Neural cell (in vitro differentiated cells): ENCODE data around the gene KEL. TPM values are rescaled to one million over a fixed set of nuclear protein-coding genes. Genes with fewer than 3 reads are reported as not detected.

Experiments used
- H2AFZ ChIP-seq: fragments of 200-600, 300-800 bp; sonication (generic), shearing (Covaris generic); 2 replicates; pipeline ENCODE4 v1.6.0; 2014; ENCODE audit warnings: low read depth, mild to moderate bottlenecking, antibody characterized with exemption, low read length, moderate library complexity
- H3F3A ChIP-seq: fragments of 200-600 bp; shearing (Covaris generic); 2 replicates; pipeline ENCODE4 v1.6.1; 2016; ENCODE audit warnings: mild to moderate bottlenecking, moderate library complexity, mixed read lengths, antibody characterized with exemption, low read length; ENCODE audit not compliant: insufficient read depth, poor library complexity, severe bottlenecking
- H3K27ac ChIP-seq: fragments of 200-600, 300-800 bp; sonication (generic), shearing (Covaris generic); 2 replicates; pipeline ENCODE4 v1.5.1; 2014; ENCODE audit warnings: mild to moderate bottlenecking, low read length, moderate library complexity
- H3K27me3 ChIP-seq: fragments of 300-800, 200-600 bp; sonication (generic), shearing (Covaris generic); 2 replicates; pipeline ENCODE4 v1.6.0; 2014; ENCODE audit warnings: mild to moderate bottlenecking, low read depth, low read length, moderate library complexity; ENCODE audit not compliant: insufficient read depth
- H3K36me3 ChIP-seq: fragments of 300-800, 200-600 bp; sonication (generic), shearing (Covaris generic); 2 replicates; pipeline ENCODE4 v1.5.1; 2014; ENCODE audit warnings: mild to moderate bottlenecking, antibody characterized with exemption, low read length, moderate library complexity; ENCODE audit not compliant: insufficient read depth
- H3K4me2 ChIP-seq: fragments of 300-800, 200-600 bp; sonication (generic), shearing (Covaris generic); 2 replicates; pipeline ENCODE4 v1.6.0; 2014; ENCODE audit warnings: mild to moderate bottlenecking, low read length
- H3K4me3 ChIP-seq: fragments of 300-800, 200-600 bp; sonication (generic), shearing (Covaris generic); 2 replicates; pipeline ENCODE4 v1.5.1; 2014; ENCODE audit warnings: mild to moderate bottlenecking, low read length, moderate library complexity
- H3K79me2 ChIP-seq: fragments of 200-600 bp; shearing (Covaris generic); replicated peaks from 2 replicates; pipeline ENCODE4 v1.6.0; 2014; ENCODE audit warnings: mild to moderate bottlenecking, low read length, moderate library complexity; ENCODE audit not compliant: insufficient read depth
- H3K9ac ChIP-seq: fragments of 300-800, 200-600 bp; sonication (generic), shearing (Covaris generic); 2 replicates; pipeline ENCODE4 v1.6.1; 2016; ENCODE audit warnings: mild to moderate bottlenecking, low read length, mixed read lengths
- H3K9me2 ChIP-seq: fragments of 200-600 bp; shearing (Covaris generic); 2 replicates; pipeline ENCODE4 v1.6.1; 2016; ENCODE audit warnings: mild to moderate bottlenecking, low read length, mixed read lengths; ENCODE audit not compliant: insufficient read depth
- H3K9me3 ChIP-seq: fragments of 200-600, 300-800 bp; sonication (generic), shearing (Covaris generic); 2 replicates; pipeline ENCODE4 v1.6.1; 2016; ENCODE audit warnings: mild to moderate bottlenecking, mixed run types, low read length, moderate library complexity, mixed read lengths
- H4K20me1 ChIP-seq: fragments of 200-600 bp; shearing (Covaris generic); 2 replicates; pipeline ENCODE4 v1.6.1; 2016; ENCODE audit warnings: mild to moderate bottlenecking, mixed run types; ENCODE audit not compliant: insufficient read depth
- EP300 ChIP-seq: fragments of 450-650 bp; conservative IDR thresholded peaks from 2 replicates; pipeline ENCODE4 v1.6.1; 2014; ENCODE audit warnings: antibody characterized with exemption, mild to moderate bottlenecking, moderate library complexity; ENCODE audit not compliant: poor library complexity, severe bottlenecking
- EZH2 ChIP-seq: fragments of 200-600, 300-800 bp; shearing (Covaris generic), sonication (generic); IDR thresholded peaks from 2 replicates; pipeline ENCODE4 v1.6.1; 2014; ENCODE audit warnings: antibody characterized with exemption, low read length, borderline replicate concordance, mild to moderate bottlenecking; ENCODE audit not compliant: insufficient read depth, poor library complexity, severe bottlenecking
- MXI1 ChIP-seq: fragments of 450-650 bp; conservative IDR thresholded peaks from 2 replicates; pipeline ENCODE4 v1.6.1; 2014; ENCODE audit warnings: antibody characterized with exemption, mild to moderate bottlenecking; ENCODE audit not compliant: poor library complexity, severe bottlenecking
- POLR2AphosphoS5 ChIP-seq: IDR thresholded peaks from 2 replicates; pipeline ENCODE4 v1.6.1; 2012
- RAD21 ChIP-seq: fragments of 450-650 bp; conservative IDR thresholded peaks from 2 replicates; pipeline ENCODE4 v1.6.1; 2014; ENCODE audit warnings: antibody characterized with exemption, mild to moderate bottlenecking, moderate library complexity
- REST ChIP-seq: IDR thresholded peaks from 2 replicates; pipeline ENCODE4 v1.6.1; 2012; ENCODE audit warnings: borderline replicate concordance
- SMC3 ChIP-seq: fragments of 450-650 bp; conservative IDR thresholded peaks from 2 replicates; pipeline ENCODE4 v1.6.1; 2014; ENCODE audit warnings: antibody characterized with exemption, mild to moderate bottlenecking, moderate library complexity; ENCODE audit not compliant: poor library complexity
- TAF1 ChIP-seq: IDR thresholded peaks from 2 replicates; pipeline ENCODE4 v1.6.1; 2012; ENCODE audit warnings: low read depth
- polyA plus RNA-seq: library from polyadenylated mRNA; depleted of rRNA; stranded (reverse); fragments of >200 nt; gene quantifications from 2 replicates; pipeline ENCODE4 v1.2.3, GENCODE V29; 2014
- TF ChIP-seq, protein P1 (sequence below): fragments of 450-650 bp; IDR thresholded peaks from 2 replicates; pipeline ENCODE4 v1.5.1; 2014; ENCODE audit warnings: antibody characterized with exemption, mild to moderate bottlenecking, moderate library complexity; ENCODE audit not compliant: poor library complexity, severe bottlenecking

Gene KEL
- polyA plus RNA-seq, 1 donor from 2014 or later = 2.2 TPM

- Histone ChIP-seq H3K9me3 (no peaks in the 10 kb centered on the region), H3K9ac (no peak overlapping the region), H3K79me2 (no peaks in the 10 kb centered on the region), H3K27me3 (no peaks in the 10 kb centered on the region), H3K9me2 (no peaks in the 10 kb centered on the region), H3F3A (no peaks in the 10 kb centered on the region), H3K27ac (no peak overlapping the region), H2AFZ (no peak overlapping the region), H3K4me2 (no peak overlapping the region), H3K36me3 (no peaks in the 10 kb centered on the region), H3K4me3 (no peak overlapping the region), H4K20me1 (no peaks in the 10 kb centered on the region)
- TF ChIP-seq TAF1 (no peak), MXI1 (no peak), RAD21 (no peak), EP300 (no peak), EZH2 (no peak), SMC3 (no peak), POLR2AphosphoS5 (no peak), REST (no peak)
- TF ChIP-seq, protein P1, sequence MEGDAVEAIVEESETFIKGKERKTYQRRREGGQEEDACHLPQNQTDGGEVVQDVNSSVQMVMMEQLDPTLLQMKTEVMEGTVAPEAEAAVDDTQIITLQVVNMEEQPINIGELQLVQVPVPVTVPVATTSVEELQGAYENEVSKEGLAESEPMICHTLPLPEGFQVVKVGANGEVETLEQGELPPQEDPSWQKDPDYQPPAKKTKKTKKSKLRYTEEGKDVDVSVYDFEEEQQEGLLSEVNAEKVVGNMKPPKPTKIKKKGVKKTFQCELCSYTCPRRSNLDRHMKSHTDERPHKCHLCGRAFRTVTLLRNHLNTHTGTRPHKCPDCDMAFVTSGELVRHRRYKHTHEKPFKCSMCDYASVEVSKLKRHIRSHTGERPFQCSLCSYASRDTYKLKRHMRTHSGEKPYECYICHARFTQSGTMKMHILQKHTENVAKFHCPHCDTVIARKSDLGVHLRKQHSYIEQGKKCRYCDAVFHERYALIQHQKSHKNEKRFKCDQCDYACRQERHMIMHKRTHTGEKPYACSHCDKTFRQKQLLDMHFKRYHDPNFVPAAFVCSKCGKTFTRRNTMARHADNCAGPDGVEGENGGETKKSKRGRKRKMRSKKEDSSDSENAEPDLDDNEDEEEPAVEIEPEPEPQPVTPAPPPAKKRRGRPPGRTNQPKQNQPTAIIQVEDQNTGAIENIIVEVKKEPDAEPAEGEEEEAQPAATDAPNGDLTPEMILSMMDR = no peak
Observed at GRCh38 chr7:142915315-142915714, 46.8 kb downstream of the KEL start.

DNA sequence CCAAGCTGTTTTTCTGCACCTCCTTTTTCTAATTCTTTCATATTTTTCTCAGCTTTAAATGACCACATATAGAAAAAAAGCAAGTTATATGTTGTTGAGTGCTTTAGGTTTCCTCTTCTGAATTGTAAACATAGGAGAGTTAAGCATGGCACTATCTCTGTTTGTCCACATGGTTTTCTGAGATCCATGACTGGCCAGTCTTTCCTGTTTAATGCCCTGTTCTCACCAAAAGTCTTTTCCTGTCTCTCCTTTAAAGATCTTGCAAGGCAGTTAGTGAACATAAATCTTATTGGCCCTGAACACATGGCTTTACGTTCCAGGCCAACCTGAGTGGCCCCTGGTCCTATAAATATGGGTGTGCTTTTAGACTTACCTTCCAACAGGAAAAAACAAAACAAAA is 48.0 kb downstream of the KEL start:
- Histone ChIP-seq H3K27me3 (no peaks in the 10 kb centered on the region), H3K36me3 (no peaks in the 10 kb centered on the region), H4K20me1 (no peaks in the 10 kb centered on the region), H3K9me2 (no peaks in the 10 kb centered on the region), H3K9ac (no peak overlapping the region), H3K4me2 (no peak overlapping the region), H3F3A (no peaks in the 10 kb centered on the region), H3K9me3 (no peaks in the 10 kb centered on the region), H2AFZ (no peak overlapping the region), H3K79me2 (no peaks in the 10 kb centered on the region), H3K4me3 (no peak overlapping the region), H3K27ac (no peak overlapping the region)
- TF ChIP-seq EZH2 (no peak), RAD21 (no peak), TAF1 (no peak), EP300 (no peak), POLR2AphosphoS5 (no peak), SMC3 (no peak), REST (no peak), MXI1 (no peak)
- TF ChIP-seq, protein P1 = no peak
